Measurements from ENCODE around the gene RNGTT.

DNA sequence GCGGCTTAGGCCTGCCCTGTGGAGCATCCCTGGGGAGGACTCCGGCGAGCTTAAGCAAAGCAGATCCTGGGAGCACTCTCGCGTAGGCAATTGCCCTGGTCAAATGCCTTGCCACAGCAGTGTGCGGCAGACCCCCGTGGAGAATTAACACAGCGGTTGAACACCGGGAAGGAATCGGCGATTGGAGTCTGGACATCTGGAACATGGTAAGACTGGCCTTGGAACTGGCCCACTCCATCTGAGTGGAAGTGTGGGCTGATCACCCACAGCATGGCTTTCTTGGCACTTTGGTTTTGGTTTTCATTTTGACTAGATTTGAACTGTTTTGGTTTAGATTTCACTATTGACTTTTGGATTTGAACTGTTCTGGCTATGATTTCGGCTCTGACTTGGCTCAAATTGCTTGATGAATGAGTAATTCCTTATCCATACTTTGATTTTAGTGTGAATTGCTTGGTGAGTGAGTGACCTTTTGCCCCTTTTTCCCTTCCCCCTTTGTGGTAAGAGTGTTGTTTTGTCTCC lies 300.7 kb downstream of the RNGTT start:
- TF ChIP-seq EP300 (IDR thresholded peaks at IDR 0.05) (no peak), POLR2A (IDR thresholded peaks at IDR 0.05) (no peak)
